ENCODE data around the gene PHC2.

PHC2 gene

GRCh38 chr1:33430692-33431593 lies at the start of gene PHC2:
PHC2 (minus strand) TSS chr1:33431095; CDS start chr1:33375539, 55,556 bp downstream.
- peak; percentile 88 for DNase-seq

- no peak for DNase-seq
Measured at GRCh38 chr1:33477451-33477850, 46.6 kb upstream of the PHC2 start.

DNA sequence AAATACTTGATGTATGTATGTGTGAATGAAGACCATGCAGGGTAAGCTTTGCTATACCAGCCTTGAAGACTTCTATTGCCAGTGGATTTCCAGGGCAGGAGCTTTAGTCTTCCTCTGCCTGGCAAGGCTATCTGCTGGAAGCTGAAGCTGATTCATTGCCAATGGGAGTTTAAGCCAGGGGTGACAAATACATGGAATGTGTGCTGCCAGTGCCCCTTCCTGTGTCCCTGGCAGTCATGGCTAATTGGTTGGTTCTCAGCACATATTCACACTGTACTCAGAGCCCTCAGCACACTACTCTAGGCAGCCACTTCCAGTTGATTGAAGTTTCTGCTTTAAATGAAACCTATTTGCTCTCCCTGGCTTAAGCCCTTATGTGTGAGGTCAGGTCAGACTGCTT lies 43.0 kb upstream of the PHC2 start:
- no peak for DNase-seq

GRCh38 chr1:33472269-33472980 lies 41.5 kb upstream of the PHC2 start, which contains the start of gene ZSCAN20:
ZSCAN20 (plus strand) TSS chr1:33472645; CDS start chr1:33479289, 6,644 bp downstream.
- DNase-seq, result peak; percentile 81

DNA sequence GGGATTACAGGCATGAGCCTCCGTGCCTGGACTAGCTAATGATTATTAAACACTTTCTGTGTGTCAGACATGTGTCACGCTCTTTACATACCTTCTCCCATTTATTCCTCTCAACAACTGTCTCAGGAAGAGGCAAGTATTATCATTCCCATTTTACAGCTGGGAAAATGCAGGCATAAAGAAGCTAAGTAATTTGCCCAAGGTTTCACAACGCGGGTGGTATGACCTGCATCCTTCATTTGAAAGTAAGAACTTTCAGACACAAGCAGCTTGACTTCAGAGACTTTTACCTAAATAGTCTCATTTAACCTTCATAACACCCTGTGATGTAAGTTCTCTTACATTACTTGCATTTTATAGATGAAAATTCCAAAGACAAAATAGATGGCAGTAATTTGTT lies 40.5 kb upstream of the PHC2 start:
- no peak for DNase-seq

GRCh38 chr1:33470495-33471012 lies 39.7 kb upstream of the PHC2 start:
- peak; percentile 56 for DNase-seq

DNA sequence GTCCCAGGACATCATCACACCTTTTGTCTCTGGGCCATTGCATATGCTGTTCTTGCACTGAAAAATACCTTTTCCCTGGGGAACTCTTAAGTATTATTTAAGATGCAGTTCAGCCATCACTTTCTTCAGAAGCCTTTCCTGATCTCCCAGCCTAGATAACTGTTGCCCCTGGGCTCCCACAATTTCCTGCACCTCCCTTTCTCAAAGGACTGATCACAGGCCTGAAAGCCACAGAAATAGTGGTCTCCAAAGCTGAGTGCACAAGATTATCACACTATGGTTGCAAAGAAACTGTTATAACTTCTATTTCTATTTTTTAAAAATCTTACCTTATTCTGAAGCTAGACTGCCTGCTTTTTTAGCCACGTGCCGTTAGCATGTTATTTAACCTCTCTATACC lies 38.8 kb upstream of the PHC2 start:
- no peak for DNase-seq

DNA sequence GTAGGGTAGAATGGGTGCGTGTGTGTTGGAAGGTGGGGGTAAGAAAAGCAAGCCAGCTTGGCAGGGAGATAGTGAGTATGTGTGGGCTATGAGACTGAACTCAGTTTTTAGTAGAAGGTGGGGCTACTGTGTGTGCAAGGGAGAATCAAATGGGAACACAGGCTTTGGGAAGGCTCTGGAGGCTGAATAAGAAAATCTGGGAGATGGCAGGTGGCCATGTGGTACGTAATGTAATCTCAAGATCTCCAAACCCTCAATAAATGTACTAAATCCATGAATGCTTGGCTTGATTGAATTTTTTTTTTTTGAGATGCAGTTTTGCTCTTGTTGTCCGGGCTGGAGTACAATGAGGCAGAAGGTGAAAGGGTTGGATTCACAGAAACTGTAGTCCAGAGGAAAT lies 38.1 kb upstream of the PHC2 start:
- no peak for DNase-seq

GRCh38 chr1:33468531-33468930 lies 37.6 kb upstream of the PHC2 start:
- DNase-seq, result no peak

DNA sequence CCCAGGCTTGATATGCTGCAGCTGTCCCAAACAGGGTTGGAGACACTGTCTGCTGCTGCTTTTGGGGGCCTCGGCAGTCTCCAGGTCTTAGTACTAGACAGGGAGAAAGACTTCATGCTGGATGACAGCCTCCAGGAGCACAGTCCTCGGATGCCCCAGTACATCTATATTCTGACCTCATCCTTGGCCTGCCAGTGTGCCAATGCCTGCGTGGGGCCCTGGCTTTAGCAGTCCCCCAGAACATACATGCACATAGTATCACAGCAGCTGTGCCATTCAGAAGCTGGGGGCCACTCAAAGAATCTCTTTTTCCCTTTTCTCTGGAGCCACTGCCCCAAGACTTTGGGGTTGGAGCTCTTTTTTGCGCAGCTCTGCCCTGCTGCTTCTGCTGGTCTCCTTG lies 37.1 kb upstream of the PHC2 start:
- DNase-seq, result no peak

DNA sequence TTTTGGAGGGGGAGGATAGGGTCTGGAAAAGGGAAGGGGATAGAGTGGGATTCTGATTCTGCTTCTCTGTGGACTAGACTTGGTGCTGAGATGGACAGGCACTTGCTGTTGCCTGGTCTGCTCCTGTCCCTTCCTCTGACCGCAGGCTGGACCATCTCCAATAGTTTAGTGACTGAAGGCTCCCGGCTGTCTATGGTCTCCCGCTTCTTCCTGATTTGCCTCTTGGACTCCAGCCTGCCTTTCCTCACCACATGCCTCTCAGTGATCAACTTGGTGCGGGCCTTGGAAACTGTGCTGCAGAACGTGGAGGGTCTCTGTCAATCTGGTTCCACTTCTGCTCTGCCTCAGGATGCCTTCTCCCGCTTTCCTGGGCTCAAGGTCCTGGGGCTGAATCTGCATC lies 35.3 kb upstream of the PHC2 start:
- DNase-seq, result no peak

GRCh38 chr1:33465316-33465715 lies 34.4 kb upstream of the PHC2 start:
- no peak for DNase-seq

- no peak for DNase-seq
Measured at GRCh38 chr1:33464552-33464951, 33.7 kb upstream of the PHC2 start.

- no peak for DNase-seq
Measured at GRCh38 chr1:33462405-33463164, 31.7 kb upstream of the PHC2 start.

- no peak for DNase-seq
Measured at GRCh38 chr1:33460947-33461629, 30.2 kb upstream of the PHC2 start.

DNA sequence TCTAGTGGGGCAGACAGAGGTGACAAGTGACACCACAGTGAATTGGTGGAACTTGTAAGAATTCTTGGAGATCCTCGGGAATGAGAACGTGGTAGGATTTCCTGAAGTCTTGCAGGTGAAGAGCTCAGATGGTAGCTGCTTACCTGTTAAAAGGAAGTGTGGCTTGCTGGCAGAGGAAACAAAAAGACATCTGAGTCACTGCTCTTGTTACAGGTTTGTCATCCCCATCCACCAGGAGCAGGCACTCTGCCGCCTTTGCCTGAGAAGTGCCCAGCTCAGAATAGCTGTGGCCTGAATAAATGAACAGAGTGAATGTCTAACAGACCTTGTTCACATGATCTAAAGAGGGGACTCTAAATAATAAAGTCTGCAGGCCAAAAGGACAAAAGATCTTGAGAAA lies 29.2 kb upstream of the PHC2 start:
- no peak for DNase-seq

GRCh38 chr1:33459691-33460090 lies 28.8 kb upstream of the PHC2 start:
- no peak for DNase-seq

DNA sequence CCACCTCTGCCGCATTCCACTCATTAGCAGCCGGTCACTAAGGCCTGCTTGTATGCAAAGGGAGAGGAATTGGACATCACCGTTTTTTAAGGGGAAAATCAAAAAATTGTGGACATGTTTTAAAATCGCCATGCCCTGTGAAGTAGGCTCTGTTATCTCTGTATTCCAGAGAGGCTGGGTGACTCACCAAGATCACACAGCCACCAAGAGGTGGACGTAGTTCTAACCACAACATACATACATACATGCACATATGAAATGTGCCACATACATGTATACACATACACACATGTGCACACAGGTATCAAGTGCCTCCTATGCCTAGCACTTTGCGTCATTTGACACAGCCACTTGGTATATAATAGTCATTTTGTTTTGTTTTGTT lies 25.6 kb upstream of the PHC2 start:
- no peak for DNase-seq

DNA sequence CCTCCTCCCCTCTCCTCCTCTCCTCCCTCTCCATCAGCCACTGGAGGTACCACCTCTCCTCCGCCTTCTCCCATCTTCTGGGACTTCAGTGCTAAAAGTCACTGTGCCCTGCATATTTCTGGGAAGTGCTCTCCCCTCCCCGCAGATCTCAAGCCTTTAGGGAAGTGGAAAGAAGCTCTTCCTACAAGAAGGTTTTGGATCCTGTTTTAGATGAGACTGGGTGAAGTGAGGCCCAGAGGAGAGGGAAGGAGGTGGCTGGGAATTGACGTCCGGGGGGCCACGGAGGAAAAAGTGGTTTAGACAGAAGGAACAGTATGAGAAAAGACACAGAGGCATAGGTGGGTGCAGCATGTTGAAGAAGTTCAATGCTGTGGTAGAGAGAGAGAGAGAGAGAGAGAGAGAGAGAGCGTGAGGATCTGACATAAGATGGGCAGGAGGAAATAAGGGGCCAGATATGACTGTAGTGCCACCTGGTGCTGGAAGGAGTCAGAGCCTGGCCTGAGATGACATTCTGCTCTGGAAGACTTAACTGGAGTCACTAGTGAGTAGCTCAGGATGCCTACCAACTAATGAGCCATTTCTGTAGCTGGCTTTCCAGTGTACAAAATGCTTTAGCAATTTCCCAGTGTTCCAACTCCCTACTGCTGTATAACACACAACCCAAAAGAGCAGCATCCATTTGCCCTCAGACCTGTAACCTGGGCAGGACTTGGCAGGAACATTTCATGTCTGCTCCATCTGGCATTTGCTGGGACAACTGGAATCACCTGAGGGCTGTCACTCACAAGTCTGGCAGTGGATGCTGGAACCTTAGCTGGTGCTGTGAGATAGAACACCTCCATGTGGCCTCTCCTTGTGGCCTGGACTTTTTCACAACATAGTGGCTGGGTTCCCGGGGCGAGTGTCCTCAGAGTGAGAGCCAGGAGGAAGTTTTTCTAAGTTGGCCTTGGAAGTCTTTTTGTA lies 24.9 kb upstream of the PHC2 start:
- no peak for DNase-seq

GRCh38 chr1:33454646-33455282 lies 23.9 kb upstream of the PHC2 start:
- DNase-seq, result no peak

DNA sequence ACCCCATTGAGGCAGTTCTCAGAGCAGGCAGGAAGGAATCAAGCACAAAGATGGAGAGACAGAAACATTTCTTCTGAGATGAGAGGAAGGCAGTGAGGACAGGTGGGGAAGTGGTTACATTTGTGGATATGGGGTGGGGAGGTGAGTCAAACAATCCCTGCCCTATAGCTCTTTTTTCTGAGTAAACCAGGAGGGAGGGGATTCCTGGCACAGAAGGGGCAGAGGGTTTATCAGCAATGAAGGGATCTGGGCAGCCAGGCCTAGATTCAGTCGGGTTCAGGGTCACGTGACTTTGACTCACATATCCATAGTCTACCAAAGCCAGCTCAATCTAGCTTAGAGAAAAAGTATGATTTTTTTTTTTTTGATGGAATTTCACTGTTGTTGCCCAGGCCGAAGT lies 15.7 kb upstream of the PHC2 start:
- no peak for DNase-seq
